GM19099 (cell line): Measurements from ENCODE around the gene GP1BA.

Experiments used
- POLR2A ChIP-seq: IDR thresholded peaks from 3 replicates; pipeline ENCODE4 v1.6.1; 2011; ENCODE audit warnings: low read depth; ENCODE audit not compliant: insufficient read length; ENCODE audit errors: extremely low read depth

The GP1BA gene

DNA sequence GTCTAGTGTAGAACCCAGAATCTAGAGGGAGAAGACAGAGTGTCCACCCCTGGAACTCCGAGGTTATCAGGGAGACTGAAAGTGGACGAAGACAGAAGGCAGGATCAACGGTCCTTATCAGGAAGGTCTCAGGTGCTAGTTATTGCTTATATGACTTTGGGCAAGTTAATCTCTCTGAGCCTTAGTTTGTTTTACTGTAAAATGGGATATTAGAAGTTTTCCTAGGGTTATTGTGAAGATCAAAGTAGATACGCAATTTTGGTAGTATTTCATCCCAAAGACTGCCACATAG is 9.2 kb downstream of the GP1BA start:
- TF ChIP-seq POLR2A = no peak

DNA sequence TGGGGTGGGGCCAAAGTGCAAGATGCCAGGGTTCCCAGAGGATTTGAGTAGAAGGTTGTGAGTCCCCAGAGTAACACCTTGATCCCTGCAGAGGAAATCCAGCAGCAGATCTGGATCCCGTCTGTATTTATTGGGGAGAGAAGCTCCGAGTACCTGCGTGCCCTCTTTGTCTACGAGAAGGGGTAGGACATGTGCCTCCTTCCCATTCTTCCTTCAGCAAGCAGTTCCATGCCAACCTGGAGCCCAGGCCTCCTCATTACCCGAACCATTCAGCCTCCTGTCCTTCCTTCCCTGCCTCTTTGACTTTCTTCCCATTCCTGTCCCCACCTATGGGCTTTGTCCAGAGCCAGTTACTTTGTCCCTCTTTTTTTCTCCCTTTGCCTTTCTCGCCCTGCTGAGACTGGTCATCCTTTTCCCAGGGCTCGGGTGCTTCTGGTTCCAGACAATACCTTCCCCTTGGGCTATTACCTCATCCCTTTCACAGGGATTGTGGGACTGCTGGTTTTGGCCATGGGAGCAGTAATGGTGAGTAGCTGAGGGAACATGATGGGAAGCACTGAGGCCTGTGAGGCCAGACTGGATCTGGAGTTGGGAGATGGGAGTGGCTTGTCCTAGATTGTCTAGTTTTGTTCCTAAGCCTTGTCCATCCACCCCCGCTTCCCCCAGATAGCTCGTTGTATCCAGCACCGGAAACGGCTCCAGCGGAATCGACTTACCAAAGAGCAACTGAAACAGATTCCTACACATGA is 10.9 kb downstream of the GP1BA start:
- peak; percentile 21 for TF ChIP-seq POLR2A

DNA sequence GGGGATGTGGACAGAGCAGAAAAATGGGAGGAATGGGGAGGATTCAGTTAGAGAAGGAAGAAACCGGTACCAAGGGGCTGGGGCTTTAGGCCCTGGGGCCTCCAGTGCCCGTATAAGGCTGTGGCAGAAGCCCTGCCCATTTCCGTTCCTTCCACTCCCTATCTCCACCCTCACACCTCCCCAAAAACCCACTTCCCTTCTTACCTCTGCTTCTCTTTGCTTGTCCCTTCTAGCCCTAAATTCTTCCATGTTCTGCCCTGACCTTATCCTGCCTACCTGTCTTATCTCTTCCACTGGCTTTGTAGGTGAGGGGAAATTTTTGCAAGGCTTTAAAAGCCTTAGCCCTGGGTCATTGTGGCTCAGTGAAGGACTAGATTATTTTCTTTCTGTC is 12.1 kb downstream of the GP1BA start:
- peak; percentile 31 for TF ChIP-seq POLR2A

DNA sequence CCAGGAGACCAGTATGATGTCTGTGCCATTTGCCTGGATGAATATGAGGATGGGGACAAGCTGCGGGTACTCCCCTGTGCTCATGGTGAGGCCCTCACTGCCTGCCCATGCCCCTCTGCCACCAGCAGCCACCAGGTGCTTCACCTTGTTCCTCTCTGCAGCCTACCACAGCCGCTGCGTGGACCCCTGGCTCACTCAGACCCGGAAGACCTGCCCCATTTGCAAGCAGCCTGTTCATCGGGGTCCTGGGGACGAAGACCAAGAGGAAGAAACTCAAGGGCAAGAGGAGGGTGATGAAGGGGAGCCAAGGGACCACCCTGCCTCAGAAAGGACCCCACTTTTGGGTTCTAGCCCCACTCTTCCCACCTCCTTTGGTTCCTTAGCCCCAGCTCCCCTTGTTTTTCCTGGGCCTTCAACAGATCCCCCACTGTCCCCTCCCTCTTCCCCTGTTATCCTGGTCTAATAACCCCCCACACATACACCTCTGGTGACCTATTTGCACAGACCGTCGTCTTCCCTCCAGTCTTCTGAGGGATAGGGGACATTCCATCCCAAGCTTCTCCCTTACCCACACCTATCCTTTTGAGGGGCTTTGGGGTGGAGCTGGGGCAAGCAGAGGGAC is 12.6 kb downstream of the GP1BA start:
- peak; percentile 51 for TF ChIP-seq POLR2A

DNA sequence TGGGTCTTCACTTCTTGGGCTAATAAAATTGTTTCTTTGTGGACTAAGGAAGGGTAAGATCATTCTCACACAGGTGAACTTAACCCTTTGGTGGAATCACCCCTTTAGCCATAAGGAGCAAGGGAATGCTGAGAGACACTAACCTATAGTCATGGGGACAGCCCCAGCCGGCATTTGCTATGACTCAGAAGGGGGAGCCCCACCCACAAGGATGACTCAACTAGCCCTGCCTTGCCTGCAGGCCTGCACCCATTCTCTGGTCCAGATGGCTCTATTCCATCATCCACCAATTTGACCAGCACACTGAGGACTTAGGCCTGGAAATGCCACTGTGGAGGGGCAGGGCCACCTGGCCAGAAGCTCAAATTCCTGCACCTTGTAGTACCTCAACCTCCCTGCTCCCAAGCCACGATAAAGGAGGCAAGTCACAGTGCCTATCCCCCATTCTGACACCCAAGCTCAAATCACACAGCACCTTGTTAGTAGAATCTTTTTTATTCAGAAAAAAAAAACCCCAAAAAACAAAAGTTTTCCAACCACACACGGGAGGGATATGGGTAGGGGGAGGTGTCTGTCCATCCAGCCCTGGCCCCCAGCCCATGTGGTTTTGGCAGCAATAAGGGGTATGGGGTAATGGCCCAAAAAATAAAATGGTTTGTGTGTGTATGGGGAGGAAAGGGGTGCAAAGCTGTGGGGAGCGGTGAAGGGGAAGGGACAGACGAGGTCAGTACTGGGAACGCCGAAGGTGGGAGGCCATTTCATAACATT is 13.3 kb downstream of the GP1BA start:
- TF ChIP-seq POLR2A = no peak

DNA sequence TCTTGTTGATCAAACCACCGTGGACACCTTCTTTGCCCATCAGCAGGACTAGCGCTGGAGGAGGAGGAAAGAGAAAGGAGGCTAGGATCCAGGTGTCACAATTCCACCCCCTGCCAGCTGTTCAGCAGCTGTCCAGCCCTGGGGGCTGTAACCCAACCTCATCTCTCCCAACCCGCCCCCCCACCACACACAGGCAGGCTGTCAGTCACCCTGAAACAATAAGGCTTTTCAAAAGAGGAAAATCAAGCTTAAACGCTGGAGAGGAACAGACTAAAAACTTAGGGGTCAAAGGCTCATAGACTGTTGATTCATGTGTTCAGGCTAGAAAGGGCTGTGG is 13.8 kb downstream of the GP1BA start:
- TF ChIP-seq POLR2A = no peak

DNA sequence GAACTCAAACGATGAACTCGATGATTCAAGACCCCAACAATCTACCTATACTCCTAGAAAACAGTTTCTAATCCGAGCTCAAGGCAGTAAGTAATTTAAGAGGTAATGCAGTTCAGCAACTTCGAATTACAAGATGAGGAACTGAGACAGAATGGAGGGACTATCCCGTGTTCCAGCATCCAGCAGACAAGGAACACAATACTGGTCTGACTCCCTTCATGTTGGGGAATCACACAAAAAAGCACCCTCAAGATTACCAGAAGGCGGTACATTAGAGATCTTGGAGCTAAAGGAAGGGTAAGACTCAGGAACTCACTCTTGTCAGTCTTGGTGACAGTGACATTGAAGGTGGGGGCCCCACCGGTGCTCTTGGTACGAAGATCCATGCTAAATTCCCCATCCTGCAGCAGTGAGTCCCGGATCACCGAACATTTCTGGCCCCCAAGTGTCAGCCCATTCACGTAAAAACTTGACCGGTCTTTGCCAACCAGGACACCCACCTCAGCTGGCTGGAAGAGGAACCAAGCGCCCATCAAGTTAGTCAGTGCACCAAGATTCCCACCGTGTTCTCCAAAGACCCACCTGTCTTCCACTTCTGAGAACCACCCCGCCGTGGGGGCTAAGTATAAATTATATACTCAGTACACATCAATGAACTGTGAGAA is 14.4 kb downstream of the GP1BA start:
- TF ChIP-seq POLR2A = no peak

DNA sequence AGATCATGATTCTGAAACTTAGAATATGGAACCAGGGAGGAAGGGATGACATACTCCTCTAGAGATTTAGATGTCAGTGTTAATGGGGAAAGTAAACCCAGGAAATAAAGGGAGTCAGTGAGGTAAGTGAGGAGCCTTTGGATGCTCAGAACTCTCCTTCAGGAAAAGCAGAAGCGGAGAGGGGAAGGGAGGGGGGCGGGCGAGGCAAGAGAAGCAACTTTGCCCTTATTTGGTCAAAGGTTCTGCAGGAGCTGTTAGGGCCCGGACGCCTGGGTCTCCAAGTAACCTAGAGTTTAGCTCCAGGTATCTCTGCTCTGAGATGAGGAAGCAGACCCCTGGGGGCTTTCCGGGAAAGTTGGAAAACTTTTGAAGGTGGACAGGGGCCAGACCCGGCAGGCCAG is 14.9 kb downstream of the GP1BA start:
- no peak for TF ChIP-seq POLR2A

DNA sequence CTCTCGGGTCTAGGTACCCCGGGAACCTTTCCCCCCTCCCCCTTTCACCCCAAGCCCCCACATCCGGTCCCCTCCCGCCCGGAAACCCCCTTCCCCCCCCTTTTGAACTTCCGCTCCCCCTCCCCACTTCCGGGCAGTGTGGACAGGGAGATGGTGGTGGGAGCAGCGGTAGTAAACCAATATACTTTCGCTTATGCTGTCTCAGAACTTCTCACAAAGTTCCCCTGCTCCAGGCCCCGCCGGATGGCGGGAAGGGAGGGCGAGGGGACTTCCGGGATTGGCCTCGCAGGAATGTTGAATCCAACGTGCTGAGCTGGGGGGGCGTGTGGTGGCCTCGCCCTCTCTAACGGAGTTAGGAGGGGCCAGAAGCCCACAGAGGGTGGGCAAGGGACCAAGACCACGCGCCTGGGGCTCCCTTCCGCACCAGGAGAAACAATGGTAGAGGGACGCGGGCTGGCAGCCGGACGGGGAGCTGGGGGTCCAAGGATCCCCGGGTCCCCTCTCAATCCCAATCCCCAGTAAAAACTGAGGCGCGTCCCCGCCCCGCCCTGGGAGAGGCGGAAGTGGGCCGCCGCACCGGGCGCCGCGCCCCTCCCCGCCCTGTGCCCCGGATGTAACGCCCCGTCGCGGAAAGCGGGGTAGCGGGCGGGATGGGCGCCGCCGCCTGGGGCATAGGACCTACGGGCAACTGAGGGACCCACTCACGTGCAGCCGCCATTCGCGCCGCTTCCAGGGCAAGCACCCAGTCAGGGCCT is 15.5 kb downstream of the GP1BA start:
- no peak for TF ChIP-seq POLR2A

DNA sequence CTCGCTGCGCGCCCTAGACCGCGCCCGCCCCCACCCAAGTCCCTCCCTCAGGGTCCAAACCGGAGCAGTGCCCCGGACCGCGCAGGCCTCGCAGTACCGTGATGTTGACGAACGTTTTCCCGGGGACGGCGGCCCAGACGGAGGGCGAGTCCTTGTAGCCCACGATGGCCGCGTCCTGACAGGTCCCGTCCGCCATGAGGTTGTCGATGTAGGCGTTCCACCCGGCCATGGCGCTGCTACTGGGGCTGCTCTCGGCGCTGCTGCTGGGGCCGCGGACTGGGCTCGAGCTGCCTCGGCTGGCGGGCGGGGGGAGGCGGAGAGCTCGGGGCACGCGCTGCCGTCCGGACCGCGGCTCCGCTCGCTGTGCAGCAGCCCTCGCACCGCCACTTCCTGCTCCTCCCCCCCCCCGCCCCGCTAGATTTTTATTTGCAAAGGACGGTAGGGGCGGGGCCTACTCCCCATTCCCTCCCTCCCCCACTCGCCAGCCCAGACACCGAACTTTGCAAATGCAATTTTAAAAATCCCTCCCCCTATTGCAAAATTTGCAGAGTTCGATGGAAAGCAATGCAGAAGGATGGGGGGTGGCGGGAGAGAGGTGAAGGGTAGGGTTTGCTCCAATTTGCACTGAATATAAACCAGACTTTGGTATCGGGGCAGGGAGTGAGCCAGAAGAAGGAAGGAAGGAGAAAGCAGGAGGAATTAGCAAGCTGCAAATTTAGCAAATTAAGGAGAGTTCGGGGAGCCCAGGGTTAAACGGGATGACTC is 16.3 kb downstream of the GP1BA start, which contains the start of gene PFN1:
Gene PFN1 (minus strand): TSS at position 365 of the 765 bp plus-strand sequence. CDS start 136 bp downstream, at position 229.
- peak; percentile 97 for TF ChIP-seq POLR2A

DNA sequence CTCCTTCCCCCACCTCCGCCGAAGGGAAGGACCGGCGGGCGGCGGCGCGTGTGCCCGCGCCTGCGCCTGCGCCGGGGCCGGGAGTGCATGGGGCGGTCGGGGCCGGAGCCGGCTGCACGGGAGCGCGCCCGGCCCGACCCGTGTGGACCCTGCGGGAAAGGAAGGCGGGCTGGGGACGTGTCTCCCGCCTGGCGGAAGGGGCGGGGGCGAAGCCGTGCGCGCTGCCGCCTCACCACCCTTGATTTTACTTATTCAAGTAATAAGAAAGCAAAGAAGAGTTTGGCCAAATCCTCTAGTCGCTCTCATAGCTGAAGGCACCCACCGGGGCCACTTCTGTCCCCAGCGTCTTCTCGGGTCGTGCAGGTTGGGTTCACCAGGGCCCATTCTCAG is 16.8 kb downstream of the GP1BA start:
- TF ChIP-seq POLR2A = peak; percentile 74

DNA sequence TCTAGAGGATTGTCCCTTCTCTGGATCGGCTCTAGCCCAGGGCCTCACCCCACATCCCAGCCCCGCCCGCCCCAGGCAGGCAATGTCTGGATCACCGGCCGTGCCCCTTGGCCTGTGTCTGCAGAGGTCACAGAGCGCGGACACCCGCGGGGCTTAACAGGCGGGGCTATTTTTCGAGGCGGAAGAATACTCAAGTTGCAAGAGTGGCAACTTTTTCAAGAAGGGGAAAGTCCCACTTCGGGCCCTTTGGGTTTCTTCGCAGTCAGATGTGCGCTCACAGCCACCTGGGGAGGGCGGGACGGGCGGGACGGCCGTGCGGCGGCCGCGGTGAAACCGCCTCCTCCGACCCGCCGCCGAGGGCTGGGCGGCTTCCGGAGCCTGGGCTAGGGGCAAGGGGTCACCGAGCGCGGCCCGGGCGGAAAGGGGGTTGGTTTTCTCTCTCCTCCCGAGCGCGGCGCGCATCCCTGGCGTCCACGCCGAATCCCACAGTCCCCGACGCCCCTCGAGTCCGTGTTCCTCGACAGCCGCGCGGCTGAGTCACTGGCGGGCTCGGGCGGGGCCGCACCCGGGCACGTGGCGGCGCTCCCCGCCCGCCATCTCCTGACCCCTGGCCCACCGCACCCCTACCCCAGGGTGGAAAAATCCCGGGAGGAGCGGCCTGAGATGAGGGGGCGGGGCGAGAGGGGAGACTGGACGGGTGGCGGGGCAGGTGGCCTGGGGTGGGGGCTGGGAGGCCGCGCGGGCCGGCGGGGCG is 17.4 kb downstream of the GP1BA start:
- TF ChIP-seq POLR2A = no peak

DNA sequence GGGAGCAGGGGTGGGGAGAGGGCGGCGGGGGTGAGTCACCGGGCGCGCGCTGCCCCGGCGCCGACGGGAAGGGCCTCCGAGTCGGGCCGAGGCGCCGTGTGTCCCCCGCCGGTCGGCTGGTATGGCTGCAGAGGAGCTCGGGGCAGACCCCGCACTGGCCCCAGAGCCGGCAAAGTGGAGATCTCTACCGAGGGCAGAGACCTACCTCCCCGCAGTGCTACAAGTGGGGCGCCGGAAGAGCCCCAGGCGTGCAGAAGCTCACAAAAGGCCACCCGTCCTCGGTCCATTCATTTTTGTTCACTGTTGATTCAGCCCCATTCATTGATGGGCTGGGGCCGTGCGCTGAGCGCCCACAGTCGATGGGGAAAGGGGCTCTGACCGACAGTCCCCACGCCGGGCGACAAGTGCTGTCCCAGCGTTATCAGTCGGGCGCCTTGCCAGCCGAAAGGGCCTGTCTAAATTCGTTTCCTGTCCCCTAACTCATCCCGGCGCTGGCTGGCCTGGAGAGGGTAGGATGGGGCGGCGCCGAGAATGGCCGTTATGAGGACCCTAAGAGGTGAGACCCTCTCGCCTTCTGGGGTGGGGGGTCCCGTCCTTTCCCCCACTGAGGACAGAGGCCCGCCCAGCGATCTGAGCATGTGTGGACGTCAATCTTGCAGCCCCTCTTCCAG is 18.1 kb downstream of the GP1BA start:
- peak; percentile 30 for TF ChIP-seq POLR2A
